ENCODE measurements around the gene LUC7L. TPM values are rescaled to one million over a fixed set of nuclear protein-coding genes. Genes with fewer than 3 reads are reported as not detected.

LUC7L gene
- total and polyA plus RNA-seq, 2 of the 8 experiments (the other 6 are each of a cell fraction or from before 2014, with no cell fraction given) = 49.7 to 129 TPM

- no peaks in the 10 kb centered on the region for H3K23me2 ChIP-seq (ENCODE audit: low read depth, low read length)
- no peak for TF ChIP-seq SP1 (IDR thresholded peaks at IDR 0.05; ENCODE audit: low read depth, low read length)
- TF ChIP-seq JUN (IDR thresholded peaks at IDR 0.05; ENCODE audit: low read depth, low read length) = no peak
- no peak overlapping the region for H3K14ac ChIP-seq (ENCODE audit: insufficient read length)
- no peak overlapping the region for H3K56ac ChIP-seq (replicated peaks; ENCODE audit: insufficient read length, low read depth, low read length)
- H2BK120ac ChIP-seq (replicated peaks; ENCODE audit: low read depth, low read length) = no peak overlapping the region
- FAIRE-seq (no peak), DNase-seq (ENCODE audit: low read depth in 1 of 2, low spot score in 2 of 2) (no peak)
- H3K36me3 ChIP-seq (ENCODE audit: control insufficient read depth in 2 of 4, insufficient read depth in 4 of 4, low read length in 3 of 4) = peaks cover 0 to 4% (median 3%) of the 10 kb centered on the region in 4 experiments; a peak in 2 of 8 replicates
- H3K18ac ChIP-seq (ENCODE audit: extremely low read depth, low read length) = no peak overlapping the region
- H4K5ac ChIP-seq (ENCODE audit: insufficient read length, low read depth, low read length) = no peak overlapping the region
- no peak overlapping the region for H3K27ac ChIP-seq (ENCODE audit: low read depth, low read length)
- H3K23ac ChIP-seq (ENCODE audit: insufficient read length) = no peak overlapping the region
- no peaks in the 10 kb centered on the region for H3K4me1 ChIP-seq (replicated peaks in 1 of 4; ENCODE audit: control insufficient read depth in 3 of 4, insufficient read depth in 4 of 4, low read length in 3 of 4)
- no peak overlapping the region for H3K4ac ChIP-seq (replicated peaks; ENCODE audit: insufficient read length, low read depth, low read length)
- no peak overlapping the region for H3K4me3 ChIP-seq (ENCODE audit: extremely low read depth in 1 of 4, insufficient read depth in 2 of 4, low read depth in 3 of 4, low read length in 4 of 4)
- H2BK20ac ChIP-seq (ENCODE audit: low read length) = no peak overlapping the region
- H3K79me1 ChIP-seq (ENCODE audit: low read depth, low read length) = peaks cover 3% of the 10 kb centered on the region
- H4K20me1 ChIP-seq (replicated peaks in 1 of 2; ENCODE audit: control insufficient read depth in 1 of 2, insufficient read depth in 2 of 2, low read length in 2 of 2) = peaks cover 2 to 6% of the 10 kb centered on the region in 2 experiments
- H4K91ac ChIP-seq (replicated peaks; ENCODE audit: insufficient read length, low read length) = no peak overlapping the region
- peak overlapping the region; percentile 22; the same call in 1 of the 2 replicates for H4K8ac ChIP-seq (ENCODE audit: extremely low read depth, insufficient read depth, low read length)
- no peak overlapping the region for H2BK5ac ChIP-seq (ENCODE audit: low read depth, low read length)
- H3K9ac ChIP-seq (replicated peaks in 1 of 4; ENCODE audit: extremely low read depth in 1 of 4, low read depth in 3 of 4, low read length in 3 of 4) = no peak overlapping the region
- H2AFZ ChIP-seq (ENCODE audit: low read length) = no peak overlapping the region
- no peaks in the 10 kb centered on the region for H3K27me3 ChIP-seq (replicated peaks in 1 of 4; ENCODE audit: control insufficient read depth in 3 of 4, extremely low read depth in 1 of 4, insufficient read depth in 3 of 4, low read length in 3 of 4)
- POLR2A ChIA-PET (ENCODE audit: partially characterized antibody) = interaction anchor here (1.3 to 2.1 kb wide), 3 partner anchors 10 to 20 kb away, joined by 4 to 9 read pairs (median 6); partner anchors contain the start of gene LUC7L
- peaks cover 0 to 4% of the 10 kb centered on the region in 2 experiments; a peak in 1 of 4 replicates for H3K79me2 ChIP-seq (ENCODE audit: control insufficient read depth in 1 of 2, insufficient read depth in 2 of 2, low read length in 2 of 2)
- no peaks in the 10 kb centered on the region for H3K9me3 ChIP-seq (ENCODE audit: insufficient read depth in 2 of 2, low read depth in 1 of 2, low read length in 1 of 2)
- H2BK15ac ChIP-seq (ENCODE audit: low read length) = no peak overlapping the region
- H2AK5ac ChIP-seq (ENCODE audit: low read depth, low read length) = no peak overlapping the region
- CTCF ChIA-PET (ENCODE audit: partially characterized antibody) = interaction anchor here (0.6 to 1.6 kb wide), 5 partner anchors 12 to 184 kb away, joined by 3 to 9 read pairs (median 3); no protein-coding TSS in a partner anchor
- no peak overlapping the region for H3K4me2 ChIP-seq (ENCODE audit: insufficient read depth in 1 of 2, low read depth in 2 of 2, low read length in 2 of 2)
- H2BK12ac ChIP-seq (ENCODE audit: low read depth, low read length) = no peak overlapping the region
- WGBS, 2 experiments (ENCODE audit: extremely low coverage in 1 of 2, insufficient coverage in 1 of 2, insufficient read length in 1 of 2, insufficient replicate concordance in 2 of 2, low coverage in 1 of 2, low lambda C conversion rate in 2 of 2, missing lambda C conversion rate in 1 of 2) = 88% methylated on average over 12 of the region's 12 CpGs; no CpG with 5 or more reads in 1 of the 2 experiments
Measured at GRCh38 chr16:249431-249830, 20.2 kb upstream of the LUC7L start.
